NCI-H1048 (cell line): ENCODE results near the gene ZNF444.
"Not testable (repeated sequence)": the region's sequence is repeated elsewhere in the genome, so short reads cannot be mapped to it uniquely, and the experiment has no call there.

ENCODE experiments used
- DNase-seq: peaks from one replicate; lab custom pipeline; 2025; lab: John Stamatoyannopoulos, UW

ZNF444 gene

DNA sequence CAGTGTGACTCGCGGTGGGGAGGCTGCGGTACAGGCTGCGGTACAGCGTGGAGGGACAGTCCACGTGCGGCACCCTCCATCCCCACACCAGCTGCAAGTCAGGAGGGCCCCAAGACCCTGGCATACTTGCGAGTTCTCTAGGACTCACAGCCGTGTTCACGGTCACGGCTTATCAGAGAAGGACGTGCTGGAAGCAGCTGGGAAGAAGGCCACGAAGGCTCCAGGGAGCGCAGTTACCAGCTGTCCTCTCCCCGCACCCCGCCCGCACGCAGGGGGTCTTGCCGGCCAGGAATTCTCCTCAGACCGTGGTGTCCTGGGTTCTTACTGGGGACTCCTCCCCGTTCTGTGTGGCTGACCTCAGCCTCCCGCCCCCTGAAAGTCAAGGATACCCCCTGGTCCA, 6.2 kb downstream of the ZNF444 start:
- DNase-seq, result no peak

DNA sequence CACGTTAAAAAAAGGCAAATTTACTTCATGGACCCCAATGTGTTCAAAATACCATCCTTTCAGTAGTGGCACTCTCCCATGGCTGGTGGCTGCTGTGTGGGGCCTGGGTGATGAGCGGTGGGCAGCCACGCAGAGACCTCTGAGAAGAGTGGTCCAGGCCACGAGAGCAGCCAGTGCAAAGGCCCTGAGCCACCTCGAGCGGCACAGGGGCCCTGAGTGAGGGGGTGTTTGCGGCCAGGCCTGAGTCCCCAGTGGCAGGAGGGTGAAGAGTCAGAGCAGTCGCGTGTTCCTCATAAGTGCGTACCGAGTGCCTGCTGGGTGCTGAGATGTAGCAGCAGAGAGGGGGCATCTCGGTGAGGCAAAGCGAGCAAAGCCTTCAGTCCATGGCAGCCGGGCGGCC, 7.0 kb downstream of the ZNF444 start:
- DNase-seq, result no peak

DNA sequence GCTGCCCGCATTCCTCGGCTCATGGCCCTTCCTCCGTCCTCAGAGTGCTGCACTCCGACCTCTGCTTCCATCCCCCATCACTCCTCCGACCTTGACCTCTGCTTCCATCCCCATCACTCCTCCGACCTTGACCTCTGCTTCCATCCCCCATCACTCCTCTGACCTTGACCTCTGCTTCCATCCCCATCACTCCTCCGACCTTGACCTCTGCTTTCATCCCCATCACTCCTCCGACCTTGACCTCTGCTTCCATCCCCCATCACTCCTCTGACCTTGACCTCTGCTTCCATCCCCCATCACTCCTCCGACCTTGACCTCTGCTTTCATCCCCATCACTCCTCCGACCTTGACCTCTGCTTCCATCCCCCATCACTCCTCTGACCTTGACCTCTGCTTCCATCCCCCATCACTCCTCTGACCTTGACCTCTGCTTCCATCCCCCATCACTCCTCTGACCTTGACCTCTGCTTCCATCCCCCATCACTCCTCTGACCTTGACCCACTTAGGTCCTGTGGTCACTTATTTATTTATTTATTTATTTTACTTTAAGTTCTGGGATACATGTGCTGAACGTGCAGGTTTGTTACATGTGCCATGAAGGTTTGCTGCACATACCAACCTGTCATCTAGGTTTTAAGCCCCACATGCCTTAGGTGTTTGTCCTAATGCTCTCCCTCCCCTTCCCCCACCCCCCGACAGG, 8.0 kb downstream of the ZNF444 start:
- DNase-seq, result not testable (repeated sequence)

DNA sequence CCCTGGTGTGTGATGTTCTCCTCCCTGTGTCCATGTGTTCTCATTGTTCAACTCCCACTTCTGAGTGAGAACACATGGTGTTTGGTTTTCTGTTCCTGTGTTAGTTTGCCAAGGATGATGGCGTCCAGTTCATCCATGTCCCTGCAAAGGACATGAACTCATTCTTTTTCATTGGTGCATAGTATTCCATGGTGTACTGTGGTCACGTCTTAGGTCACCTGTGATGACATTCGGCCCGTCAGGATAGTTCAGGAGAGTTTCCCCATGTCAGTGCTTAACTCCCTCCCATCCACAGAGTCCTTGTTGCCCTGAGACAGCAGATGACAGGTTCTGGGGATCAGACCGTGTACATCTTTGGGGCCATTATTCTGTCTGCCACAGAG, 8.6 kb downstream of the ZNF444 start:
- no peak for DNase-seq

DNA sequence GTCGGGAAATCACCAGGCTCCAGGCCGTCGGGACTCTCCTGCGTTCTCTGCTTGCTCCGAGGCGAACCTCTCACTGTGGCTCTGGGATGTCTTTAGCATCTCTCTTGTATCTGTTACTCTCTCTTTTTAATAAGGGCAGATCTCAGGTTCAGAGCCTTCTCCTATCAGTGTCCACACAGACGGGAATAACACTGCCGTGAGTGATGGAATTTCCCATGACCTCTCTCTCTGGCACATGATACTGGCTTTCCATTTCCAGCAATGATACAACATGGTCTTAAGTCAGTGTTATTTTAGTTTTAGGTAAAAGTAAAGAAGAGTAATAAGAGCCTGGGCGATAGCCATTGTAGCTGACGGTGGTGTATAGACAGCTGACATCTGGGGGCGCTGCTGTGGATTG, 9.3 kb downstream of the ZNF444 start:
- no peak for DNase-seq

DNA sequence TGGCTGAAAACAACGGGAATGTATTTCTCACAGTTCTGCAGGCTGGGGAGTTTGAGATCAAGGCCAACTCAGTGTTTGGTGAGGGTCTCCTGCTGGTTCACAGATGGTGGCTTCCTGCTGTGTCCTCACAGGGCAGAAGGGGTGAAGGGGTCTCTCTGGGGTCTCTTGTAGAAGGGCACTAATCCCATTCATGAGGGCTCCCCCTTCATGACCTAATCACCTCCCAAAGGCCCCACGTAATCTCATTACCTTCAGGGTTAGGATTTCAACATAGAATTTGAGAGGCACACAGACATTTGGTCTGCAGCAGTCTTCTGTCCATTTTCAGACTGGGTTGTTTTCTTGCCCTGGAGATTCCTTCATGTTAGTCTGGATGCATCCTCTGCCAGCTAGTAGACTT, 11.6 kb downstream of the ZNF444 start:
- DNase-seq, result no peak

DNA sequence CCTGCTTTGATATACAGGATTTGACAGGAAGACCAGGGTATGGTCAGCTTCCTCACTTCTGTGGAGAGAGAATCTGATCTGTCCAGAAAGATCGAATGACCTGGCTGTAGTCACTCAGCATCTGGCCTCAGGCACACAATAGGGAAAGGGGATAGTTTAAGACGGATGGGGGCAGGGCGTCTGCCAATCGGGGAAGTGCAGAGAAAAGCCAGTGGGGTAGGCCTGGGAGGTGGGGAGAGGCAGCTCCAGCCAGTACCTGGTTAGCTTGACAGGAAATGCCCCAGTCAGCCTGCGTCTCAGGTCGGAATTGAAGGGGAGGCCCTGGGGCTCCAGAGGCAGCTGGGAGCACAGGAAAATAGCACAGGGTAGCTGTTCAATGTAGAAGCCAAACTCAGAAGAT, 12.4 kb downstream of the ZNF444 start:
- no peak for DNase-seq

DNA sequence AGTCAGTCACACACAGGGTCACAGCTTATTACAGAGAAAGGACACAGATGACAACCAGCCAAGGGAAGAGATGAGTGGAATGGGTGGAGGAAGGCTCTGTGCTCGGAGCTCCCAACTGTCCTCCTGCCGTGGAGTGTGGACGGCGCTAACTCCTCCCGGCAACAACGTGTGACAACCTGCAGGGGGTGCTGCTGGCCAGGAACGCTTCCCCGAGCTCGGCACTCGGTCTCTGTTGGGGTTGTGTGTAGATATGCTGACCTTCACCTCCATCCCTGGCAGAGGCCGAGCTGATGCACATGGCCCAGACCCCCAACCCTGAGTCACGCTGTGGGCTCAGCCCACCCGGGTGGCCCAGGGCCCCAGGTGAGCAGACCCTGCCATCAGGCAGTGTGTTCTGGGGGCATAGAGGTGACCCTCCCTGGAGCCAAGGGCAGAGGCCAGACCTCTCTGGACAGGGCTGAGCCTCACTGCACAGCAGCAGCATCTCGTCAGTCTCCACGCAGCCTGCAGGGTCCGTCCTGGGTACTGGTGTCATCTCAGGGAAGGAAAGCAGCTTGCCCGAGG, 14.1 kb downstream of the ZNF444 start:
- DNase-seq, result no peak

DNA sequence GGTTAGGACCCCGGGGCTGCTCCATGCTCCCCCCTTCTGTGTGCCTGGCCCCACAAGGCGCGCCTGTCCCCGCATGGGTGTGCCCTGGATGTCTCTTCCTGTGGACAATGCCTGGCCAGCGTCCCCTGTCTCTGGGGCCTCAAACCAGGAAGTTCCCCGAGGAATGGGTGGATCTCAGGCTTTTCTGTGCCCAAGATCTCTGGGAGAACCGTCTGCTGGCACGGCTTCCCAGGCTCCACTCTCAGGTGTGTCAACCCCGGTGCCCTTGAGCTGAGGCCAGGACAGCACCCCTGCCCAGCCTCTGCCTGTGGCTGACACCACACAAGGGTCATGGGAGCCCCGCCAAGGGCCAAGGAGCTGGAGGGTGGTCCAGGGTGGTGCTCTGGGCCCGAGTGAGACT, 15.7 kb downstream of the ZNF444 start:
- no peak for DNase-seq

DNA sequence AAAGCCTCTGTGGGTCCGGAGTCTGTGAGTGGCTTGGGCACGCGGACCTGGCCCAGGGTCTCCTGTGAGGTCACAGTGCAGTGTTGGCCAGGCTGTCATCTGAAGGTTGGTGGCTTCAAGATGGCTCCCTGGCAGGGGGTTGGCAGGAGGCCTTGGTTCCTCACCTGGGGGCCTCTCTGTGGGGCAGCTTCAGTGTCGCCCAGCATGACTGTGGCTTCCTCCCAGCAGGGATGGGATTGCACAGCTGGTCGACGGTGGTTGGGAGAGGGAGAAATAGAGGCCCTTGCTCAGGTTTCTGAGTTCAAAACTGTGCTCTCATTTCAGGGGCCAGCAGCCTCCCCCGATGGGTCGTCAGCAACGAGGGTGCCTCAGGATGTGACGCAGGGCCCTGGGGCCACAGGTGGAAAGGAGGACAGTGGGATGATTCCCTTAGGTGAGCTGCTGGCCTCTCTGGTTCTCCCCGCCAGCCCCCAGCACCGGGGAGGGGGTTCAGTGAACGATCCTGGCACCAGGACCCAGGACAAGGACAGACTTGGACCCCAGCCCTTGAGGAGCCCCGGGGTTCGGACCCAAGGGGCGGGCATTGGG, 17.2 kb downstream of the ZNF444 start:
- no peak for DNase-seq

DNA sequence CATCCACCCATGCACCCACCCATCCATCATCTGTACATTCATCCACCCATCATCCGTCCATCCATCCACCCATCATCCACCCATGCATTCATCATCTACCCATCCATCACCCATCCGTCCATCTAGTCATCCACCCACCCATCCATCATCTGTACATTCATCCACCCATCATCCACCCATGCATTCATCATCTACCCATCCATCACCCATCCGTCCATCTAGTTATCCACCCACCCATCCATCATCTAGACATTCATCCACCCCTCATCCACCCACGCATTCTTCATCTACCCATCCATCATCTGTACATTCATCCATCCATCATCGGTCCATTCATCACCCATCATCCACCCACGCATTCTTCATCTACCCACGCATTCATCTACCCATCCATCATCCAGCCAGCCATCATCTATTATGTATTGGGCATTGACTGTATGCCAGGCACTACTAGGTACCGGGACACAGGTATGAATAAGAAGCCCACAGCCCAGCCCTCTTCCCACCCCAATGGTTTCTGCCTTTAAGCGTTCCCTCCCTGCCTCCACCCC, 18.0 kb downstream of the ZNF444 start:
- DNase-seq, result no peak

DNA sequence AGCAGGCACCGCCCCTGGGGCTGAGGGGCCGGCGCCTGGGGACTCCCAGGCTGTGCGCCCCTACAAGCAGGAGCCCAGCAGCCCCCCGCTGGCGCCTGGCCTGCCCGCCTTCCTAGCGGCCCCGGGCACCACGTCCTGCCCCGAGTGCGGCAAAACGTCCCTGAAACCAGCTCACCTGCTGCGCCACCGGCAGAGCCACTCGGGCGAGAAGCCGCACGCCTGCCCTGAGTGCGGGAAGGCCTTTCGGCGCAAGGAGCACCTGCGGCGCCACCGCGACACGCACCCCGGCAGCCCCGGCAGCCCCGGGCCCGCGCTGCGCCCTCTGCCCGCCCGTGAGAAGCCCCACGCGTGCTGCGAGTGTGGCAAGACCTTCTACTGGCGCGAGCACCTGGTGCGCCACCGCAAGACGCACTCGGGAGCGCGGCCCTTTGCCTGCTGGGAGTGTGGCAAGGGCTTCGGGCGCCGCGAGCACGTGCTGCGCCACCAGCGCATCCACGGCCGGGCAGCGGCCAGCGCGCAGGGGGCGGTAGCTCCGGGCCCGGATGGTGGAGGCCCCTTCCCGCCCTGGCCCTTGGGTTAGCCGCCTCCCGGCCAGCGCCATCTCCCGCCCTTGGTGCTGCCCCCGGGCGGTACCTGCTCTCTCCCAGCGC, 18.7 kb downstream of the ZNF444 start:
- DNase-seq, result no peak

DNA sequence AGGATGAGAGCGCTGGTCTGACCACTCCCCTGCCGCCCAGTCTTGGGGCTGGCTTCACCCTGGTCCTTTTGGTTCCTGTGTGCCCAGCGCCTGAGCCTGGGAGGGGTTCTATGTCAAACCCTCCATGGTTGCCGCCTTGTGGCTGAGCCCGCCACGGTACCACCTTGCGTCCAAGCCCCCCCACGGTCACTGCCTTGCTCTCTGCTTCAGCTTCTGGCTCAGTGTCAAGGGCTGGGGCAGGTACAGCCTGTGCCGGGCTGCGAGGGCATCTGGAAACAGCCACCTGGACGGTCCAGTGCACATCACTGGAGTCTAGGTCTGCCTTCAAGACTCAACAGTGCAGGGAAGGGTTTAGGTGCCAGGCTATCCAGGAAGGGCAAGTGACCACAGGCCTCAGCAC, 20.4 kb downstream of the ZNF444 start:
- DNase-seq, result no peak

DNA sequence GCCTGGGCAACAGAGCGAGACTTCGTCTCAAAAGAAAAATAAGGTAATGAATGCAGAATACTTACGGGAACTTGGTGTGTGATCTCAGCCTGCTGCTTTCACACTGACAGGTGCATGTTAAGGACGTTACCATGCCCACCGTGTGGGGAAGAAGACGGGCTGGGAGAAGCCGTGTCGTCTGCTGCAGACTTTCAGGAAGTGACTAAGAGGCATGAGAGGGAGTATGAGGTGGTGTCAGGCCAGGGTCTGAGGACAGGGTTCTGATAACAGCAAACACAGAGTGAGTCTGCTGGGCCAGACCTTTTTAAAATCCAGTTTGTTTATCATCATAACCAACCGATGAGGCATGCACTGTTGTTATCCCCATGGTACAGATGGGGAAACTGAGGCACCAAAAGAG, 21.2 kb downstream of the ZNF444 start:
- DNase-seq, result no peak

DNA sequence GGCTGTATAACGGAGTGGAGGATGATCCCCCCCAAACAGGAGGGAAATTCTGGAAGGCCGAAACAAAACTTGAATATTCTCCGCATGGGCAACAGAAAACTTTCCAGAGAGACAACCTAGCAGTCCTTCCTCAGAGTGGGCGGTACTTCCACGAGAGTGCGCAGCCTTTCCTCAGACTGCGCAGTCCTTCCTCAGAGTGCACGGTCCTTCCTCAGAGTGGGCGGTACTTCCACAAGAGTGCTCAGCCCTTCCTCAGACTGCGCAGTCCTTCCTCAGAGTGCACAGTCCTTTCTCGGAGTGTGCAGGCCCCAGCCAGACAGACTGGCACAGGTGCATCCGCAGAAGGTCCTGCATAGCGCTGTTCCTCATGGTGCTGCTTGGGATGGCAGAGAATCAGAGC, 22.0 kb downstream of the ZNF444 start:
- no peak for DNase-seq

DNA sequence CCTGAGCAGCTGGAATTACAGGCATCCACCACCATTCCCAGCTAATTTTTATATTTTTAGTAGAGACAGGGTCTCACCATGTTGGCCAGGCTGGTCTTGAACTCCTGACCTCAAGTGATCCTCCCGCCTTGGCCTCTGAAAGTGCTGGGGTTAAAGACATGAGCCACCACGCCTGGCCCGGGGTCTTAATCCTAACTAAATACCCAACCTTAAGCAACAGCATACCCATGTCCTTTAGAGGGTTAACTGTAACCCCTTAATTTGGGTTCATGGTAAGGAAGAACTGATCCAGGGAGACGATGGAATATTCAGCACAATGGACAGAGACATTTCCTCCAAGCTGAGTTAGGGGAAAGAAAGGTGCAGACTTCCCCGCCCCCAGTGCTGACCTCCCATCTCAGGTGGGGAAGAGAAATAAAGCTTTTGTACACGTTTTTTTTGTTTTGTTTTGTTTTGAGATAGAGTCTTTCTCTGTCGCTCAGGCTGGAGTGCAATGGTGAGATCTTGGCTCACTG, 26.0 kb downstream of the ZNF444 start:
- no peak for DNase-seq

DNA sequence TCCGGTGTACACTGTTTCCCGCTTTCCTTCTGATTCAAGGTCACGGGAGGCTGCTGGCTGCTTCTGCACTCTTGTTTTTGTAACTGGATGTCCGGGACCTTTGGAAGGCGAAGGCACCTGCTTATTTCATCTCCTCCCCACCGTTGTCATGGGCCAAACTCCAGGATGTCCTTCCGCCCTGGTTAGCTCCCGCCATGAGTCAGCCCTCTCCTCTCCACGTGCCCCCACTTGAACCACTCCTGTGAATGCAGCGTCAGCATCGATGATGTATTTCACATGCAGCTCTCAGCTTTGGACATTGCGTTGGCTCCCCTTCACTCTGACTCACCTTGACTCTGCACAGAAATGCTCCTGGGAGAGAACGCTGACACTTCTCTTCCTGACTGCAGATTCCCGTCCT, 29.2 kb downstream of the ZNF444 start:
- DNase-seq, result no peak

DNA sequence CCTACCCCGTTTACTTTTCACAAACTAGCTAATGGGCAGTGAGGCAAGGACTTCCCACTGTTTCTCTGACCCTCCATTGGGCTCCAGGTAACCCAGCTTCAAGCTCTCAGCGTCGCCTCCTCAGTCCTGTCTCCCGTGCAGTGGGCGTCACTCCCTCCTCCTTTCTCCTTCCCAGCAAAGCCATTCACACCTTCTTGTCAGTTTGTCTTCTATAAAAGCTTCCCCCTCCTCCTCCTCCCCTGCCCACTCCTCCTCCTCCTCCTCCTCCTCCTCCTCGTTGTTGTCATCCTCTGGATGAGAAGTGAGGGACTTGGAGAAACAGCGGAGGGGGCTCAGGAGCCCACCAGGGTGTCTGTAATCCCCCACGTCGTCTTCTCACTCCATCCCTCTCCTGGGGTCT, 33.0 kb downstream of the ZNF444 start:
- no peak for DNase-seq

DNA sequence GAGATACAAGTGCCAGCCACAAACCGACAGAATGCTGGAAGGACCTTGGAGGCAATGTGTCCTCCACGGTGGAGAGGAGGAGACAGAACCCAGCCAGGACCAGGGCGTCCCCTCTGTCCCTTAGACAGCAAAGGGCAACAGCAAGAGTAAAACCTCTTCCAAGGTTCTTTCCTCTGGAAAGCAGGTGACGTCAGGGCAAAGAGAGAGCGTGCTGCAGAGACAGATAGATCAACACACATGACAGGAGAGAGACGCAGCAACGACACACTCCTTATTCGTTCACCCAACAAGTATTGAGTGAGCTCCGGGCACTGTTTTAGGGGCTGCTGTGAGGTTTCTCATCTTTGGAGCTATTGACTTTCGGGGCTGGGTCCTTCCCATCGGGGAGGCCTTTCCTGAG, 33.5 kb downstream of the ZNF444 start:
- DNase-seq, result no peak

DNA sequence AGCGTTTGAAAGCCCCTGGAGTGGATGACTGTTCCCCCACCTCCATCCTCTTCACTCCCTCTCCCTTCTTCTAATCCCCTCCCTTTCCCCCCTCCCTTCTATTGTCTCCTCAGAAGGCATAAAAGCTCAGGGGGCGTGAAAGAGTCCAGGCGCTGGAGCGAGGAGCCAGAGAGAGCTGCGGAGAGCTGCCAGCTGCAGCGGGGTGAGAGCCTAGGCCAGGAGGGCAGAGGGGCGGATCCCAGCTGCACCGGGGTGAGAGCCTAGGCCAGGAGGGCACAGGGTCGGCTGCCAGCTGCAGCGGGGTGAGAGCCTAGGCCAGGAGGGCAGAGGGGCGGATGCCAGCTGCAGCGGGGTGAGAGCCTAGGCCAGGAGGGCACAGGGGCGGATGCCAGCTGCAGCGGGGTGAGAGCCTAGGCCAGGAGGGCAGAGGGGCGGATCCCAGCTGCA, 34.8 kb downstream of the ZNF444 start, which contains the start of gene GALP:
Gene GALP, plus strand, starts transcription at position 148 of the 447 bp plus-strand sequence. CDS start 1,101 bp downstream, outside the sequence.
- not testable (repeated sequence) for DNase-seq

DNA sequence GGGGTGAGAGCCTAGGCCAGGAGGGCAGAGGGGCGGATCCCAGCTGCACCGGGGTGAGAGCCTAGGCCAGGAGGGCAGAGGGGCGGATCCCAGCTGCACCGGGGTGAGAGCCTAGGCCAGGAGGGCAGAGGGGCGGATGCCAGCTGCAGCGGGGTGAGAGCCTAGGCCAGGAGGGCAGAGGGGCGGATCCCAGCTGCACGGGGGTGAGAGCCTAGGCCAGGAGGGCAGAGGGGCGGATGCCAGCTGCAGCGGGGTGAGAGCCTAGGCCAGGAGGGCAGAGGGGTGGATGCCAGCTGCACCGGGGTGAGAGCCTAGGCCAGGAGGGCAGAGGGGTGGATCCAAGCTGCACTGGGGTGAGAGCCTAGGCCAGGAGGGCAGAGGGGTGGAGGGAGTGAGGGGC, 35.2 kb downstream of the ZNF444 start:
- DNase-seq, result not testable (repeated sequence)

DNA sequence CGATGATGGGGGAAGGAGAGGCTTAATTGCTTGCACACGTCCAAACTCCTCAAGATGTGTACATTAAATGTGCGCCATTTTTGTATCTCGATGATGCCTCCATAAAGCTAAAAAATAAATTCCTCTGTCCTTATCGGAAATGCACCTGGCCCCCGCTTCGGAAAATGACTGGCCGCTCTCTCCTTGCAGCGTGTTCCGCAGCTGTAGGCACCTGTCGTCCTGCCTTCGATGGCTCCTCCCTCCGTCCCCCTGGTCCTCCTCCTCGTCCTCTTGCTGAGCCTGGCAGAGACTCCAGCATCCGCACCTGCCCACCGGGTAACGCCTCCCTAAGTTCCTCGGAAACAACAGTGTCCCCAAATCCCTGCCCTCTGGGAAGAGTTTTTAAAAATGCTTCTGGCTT, 35.8 kb downstream of the ZNF444 start:
- DNase-seq, result no peak
